Kasumi-1 (cell line): ENCODE results near the gene TNS3.
"Not testable (repeated sequence)": the region's sequence is repeated elsewhere in the genome, so short reads cannot be mapped to it uniquely, and the experiment has no call there.

Source experiments
- DNase-seq, 2 experiments: peaks; one replicate each; lab custom pipeline; 2025; lab: John Stamatoyannopoulos, UW

TNS3 gene

DNA sequence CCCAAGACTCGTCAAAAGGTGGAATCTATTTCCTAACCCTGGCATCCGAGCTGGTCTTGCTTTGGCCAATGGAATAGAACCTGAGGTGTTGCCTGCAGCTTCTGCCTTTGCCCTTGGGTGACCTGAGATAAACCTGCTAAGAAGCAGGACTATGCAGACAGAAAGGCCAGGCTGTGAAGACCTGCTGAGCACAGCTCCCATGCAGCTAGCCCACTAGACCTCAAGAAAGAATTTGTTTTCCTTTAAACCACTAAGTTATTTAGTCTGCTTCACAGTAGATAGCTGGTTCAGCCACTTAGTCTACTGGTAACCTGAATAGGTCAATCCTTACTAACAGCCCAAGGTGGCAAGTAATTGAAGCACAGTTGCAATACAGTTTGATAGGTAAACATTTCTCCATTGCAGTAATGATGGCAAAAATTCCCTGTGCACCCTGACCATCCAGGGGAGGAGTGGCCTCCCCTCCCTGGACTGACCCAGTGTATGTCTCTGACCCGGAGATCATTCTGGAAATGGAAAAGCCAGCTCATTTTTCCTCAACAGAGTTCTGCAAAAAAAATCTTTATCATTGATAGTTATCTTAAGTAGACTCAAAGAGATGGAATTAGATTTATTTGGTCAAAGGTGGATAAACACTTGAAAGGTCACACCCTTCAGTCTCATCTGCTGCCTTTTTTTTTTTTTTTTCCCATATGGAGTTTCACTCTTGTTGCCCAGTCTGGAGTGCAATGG, 20.0 kb downstream of the TNS3 start:
- no peak for DNase-seq

DNA sequence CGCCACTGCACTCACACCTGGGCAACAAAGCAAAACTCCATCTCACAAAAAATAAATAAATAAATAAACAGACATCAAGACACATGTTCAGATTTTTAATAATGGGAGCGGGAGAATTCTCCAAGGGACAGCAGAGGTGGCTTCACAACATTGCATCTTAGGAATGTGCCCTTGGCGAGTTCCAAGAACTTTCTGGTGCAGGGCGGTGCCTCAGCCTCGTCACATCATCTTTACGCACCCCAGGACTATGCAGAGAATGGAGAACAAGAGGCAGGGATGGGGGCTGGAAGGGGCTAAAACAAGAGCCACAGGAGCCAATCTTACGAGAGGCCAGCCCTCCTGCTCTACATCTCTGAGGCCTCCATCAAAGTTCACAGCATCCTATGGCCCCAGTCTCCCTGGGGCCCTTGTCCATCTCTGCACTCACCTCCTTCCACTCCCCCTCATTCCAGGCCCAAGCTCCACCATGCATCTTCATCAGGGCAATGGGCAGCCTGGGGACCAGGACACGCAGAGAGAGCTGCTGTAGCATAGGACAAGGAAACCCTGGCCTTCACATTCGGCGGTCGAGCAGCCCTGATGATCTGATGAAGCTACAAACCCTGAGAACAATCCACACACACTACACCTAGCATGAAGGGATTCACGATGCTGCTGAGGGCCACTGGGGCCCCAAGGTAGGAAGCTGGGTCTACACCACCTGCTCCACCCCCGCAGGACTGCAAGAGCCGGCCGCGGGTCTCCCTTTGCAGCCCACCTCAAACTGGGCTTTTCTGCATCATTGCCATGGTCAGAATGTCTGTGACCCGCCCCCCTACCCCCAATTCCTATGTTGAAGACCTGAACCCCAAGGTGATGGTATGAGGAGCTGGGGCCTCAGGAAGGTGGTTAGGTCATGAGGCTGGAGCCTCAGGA, 22.3 kb downstream of the TNS3 start:
- DNase-seq, result no peak

- no peak for DNase-seq
These were observed 23.9 kb downstream of the TNS3 start for GRCh38 chr7:47557694-47558670.

- no peak for DNase-seq
These were observed 24.6 kb downstream of the TNS3 start for GRCh38 chr7:47557317-47557693.

- DNase-seq, result no peak
These were observed 25.3 kb downstream of the TNS3 start for GRCh38 chr7:47556511-47557180.

GRCh38 chr7:47553309-47553708, 28.6 kb downstream of the TNS3 start:
- DNase-seq, result no peak

DNA sequence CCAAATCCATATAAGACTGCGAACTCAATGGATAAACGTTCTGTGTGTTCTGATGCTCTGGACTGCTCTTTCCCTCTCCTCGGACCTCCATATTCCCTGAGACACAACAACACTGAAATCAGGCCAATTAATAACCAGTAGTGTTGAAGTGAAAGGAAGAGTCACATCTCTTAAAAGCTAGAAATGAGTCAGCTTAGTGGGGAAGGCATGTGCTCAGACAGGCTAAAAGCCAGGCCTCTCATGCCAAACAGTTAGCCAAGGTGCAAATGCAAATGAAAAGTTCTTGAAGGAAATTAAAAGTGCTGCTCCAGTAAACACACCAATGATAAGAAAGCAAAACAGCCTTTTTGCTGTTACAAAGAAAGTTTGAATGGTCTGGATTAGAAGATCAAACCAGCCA, 29.3 kb downstream of the TNS3 start:
- DNase-seq, result no peak

DNA sequence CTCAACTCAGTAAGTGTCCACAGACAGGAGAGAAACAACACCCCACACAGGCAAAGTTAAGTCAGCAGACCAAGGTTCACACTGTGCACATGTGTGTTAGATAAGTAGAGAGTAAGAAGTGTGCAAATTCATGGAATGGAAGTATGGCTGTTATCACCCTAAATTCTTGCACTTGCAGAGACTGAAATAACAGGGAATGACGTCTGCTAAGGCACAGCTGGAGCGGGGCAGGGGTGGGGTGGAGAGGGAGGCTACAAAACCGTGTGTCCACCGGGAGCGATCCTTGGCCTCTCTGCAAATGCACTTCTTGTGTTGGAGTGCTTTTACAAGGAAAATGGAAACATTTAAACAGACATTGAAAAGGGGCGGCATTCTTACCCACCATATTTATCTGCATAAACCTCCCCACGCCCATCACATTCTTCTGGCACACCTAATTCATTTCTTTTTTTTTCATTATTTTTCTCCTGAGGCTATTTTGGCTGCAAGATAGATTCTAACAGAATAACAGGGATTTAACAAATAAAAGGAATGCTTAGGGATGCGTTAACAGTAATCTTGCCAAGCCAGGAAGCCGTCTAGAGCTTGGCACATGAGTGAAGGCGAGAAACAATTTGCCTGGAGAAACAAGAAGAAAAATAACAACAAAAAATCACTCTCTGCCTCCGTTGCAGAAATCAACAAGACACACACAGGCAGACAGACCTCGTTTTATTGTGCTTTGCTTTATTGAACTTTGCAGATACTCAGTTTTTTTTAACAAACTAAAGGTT, 30.1 kb downstream of the TNS3 start:
- DNase-seq, result no peak

- no peak for DNase-seq
These were observed 31.0 kb downstream of the TNS3 start for GRCh38 chr7:47550788-47551470.

GRCh38 chr7:47549916-47550315, 32.0 kb downstream of the TNS3 start:
- no peak for DNase-seq

GRCh38 chr7:47549397-47549796, 32.5 kb downstream of the TNS3 start:
- no peak for DNase-seq

- DNase-seq, result no peak
These were observed 33.4 kb downstream of the TNS3 start for GRCh38 chr7:47548546-47548945.

- DNase-seq, result no peak
These were observed 35.0 kb downstream of the TNS3 start for GRCh38 chr7:47546733-47547494.

DNA sequence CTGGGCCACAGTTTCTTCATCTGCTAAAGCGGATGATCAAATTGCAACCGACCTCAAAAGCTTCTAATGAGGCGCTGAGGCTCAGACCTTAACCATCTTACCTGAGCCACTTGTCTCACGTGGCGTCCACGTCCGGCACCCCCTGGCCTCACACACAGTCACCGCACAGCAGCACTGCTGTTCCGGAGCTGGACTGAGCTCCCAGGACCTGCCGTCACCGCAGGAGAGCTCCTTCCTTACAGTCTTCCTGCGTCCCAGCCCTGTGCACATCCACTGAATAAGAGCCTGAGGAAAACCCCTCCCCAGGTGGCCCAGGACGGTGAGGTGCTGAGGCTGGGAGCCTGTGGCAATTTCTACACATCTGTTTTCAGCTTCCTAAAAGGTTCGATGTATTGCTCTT, 35.7 kb downstream of the TNS3 start:
- no peak for DNase-seq

- DNase-seq, result no peak
These were observed 37.5 kb downstream of the TNS3 start for GRCh38 chr7:47544416-47544815.

GRCh38 chr7:47543714-47544113, 38.2 kb downstream of the TNS3 start:
- no peak for DNase-seq

DNA sequence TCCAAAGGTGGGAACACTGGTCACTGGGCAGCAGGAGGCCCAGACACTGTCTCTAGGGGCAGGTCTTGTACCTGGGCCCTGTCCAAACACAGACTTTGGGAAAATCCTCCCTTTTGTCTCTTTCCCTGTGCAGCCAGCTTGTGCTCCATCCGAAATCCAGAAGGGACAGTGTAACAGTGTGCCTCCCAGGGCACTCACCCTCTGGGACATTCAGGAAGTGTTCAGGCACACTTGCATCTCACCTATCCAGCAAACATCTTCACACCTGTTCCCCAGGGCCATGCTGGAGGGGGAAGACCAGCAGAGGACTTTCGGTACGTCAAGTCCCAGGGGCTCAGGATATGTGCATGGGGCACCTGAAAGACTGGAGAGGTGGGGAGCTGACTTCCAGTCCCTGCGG, 38.9 kb downstream of the TNS3 start:
- DNase-seq, result no peak

GRCh38 chr7:47542051-47542450, 39.9 kb downstream of the TNS3 start:
- no peak for DNase-seq

GRCh38 chr7:47541485-47541884, 40.4 kb downstream of the TNS3 start:
- DNase-seq, result not testable (repeated sequence)
